Spleen (tissue), 7 donors: Measurements from ENCODE around the gene MEGF6.

Source experiments
- CTCF ChIP-seq, 11 experiments: fragments of 200-600 bp in 7 of 11; fragments of 450-650 bp in 4 of 11; sonication (generic) in 4 of 11; IDR thresholded peaks in 8 of 11; conservative IDR thresholded peaks in 3 of 11; 1 replicate in 7 of 11; 2 replicates in 4 of 11; pipeline versions ENCODE4 v1.4.0 to v1.8.0; 2016 to 2021; ENCODE audit warnings: antibody characterized with exemption in 11 of 11, inconsistent platforms in 4 of 11, mild to moderate bottlenecking in 1 of 11
- POLR2A ChIP-seq, 3 donors: fragments of 450-650 bp; IDR thresholded peaks; one replicate each; pipeline ENCODE4 v1.5.1; 2017; ENCODE audit warnings: antibody characterized with exemption in 3 of 3, mild to moderate bottlenecking in 1 of 3
- POLR2AphosphoS5 ChIP-seq, 3 donors: sonication (generic); formaldehyde crosslinking; IDR thresholded peaks; one replicate each; pipeline ENCODE4 v1.5.1; 2017; ENCODE audit warnings: antibody characterized with exemption in 3 of 3
- donor health status: DM: no; HTN: no; CAD: no; lungs with moderate emphysema.
- donor health status: DM: no; HTN: no; CAD: no.
- donor health status: DM: no; HTN: no; CAD: no.

- TF ChIP-seq POLR2A (IDR thresholded peaks at IDR 0.05) (no peak), CTCF (IDR thresholded peaks at IDR 0.05 in 8 of 11, conservative IDR thresholded peaks at IDR 0.05 in 3 of 11) (no peak), POLR2AphosphoS5 (IDR thresholded peaks at IDR 0.05) (no peak)
Measured at GRCh38 chr1:3552176-3552575, 59.1 kb downstream of the MEGF6 start.
